Mucosa of descending colon (tissue), 3 donors: ENCODE results near the gene ARF1. TPM values are rescaled to one million over a fixed set of nuclear protein-coding genes. Genes with fewer than 3 reads are reported as not detected.

Source experiments
- ATAC-seq: fragments of 200-7000 bp; cut with Tn5 transposase; one replicate; pipeline ENCODE4 v1.9.1; 2020; ENCODE audit warnings: mild to moderate bottlenecking, moderate library complexity
- DNase-seq, 3 donors: peaks; one replicate each; pipeline ENCODE4 v3.0.0-alpha.2; 2020
- H3K36me3 ChIP-seq: fragments of 200-600 bp; one replicate; pipeline ENCODE4 v1.8.0; 2021; ENCODE audit warnings: low read depth, mild to moderate bottlenecking
- H3K4me1 ChIP-seq: fragments of 200-600 bp; one replicate; pipeline ENCODE4 v1.8.0; 2021; ENCODE audit warnings: low read depth, mild to moderate bottlenecking
- H3K4me3 ChIP-seq: fragments of 200-600 bp; one replicate; pipeline ENCODE4 v1.8.0; 2021; ENCODE audit warnings: mild to moderate bottlenecking
- H3K9me3 ChIP-seq: fragments of 200-600 bp; one replicate; pipeline ENCODE4 v1.8.0; 2021; ENCODE audit warnings: mild to moderate bottlenecking
- CTCF ChIP-seq: fragments of 200-600 bp; IDR thresholded peaks from one replicate; pipeline ENCODE4 v1.8.0; 2022; ENCODE audit warnings: antibody characterized with exemption, mild to moderate bottlenecking
- intact Hi-C, 2 donors: fragments of 100-400 bp; cut with DNase I in 1 of 2; cut with micrococcal nuclease in 1 of 2; formaldehyde crosslinking; loops; one replicate each; pipeline versions ENCODE4 v1.11.0 to v1.11.1; 2022; cut with DNase I, micrococcal nuclease
- total RNA-seq, 3 donors: library from RNA; stranded (reverse); fragmentation: NEBNext Ultra II Directional in 2 of 3; extraction: Animal tissue kit (Norgen Biotek cat#: 25700) in 2 of 3; gene quantifications; one replicate each; pipeline versions ENCODE4 v1.2.1 to v1.2.4, GENCODE V29; 2021 to 2023
- donor health status: DM: no; HTN: no; CAD: no; lungs with moderate emphysema.
- donor health status: DM: no; HTN: no; CAD: no.
- donor health status: DM: no; HTN: yes; CAD: no.

Gene ARF1
- total RNA-seq, 3 donors from 2014 or later: 339 to 490 (median 479) TPM

- peak in 1 of 3 donors; percentile 21 for DNase-seq
- Histone ChIP-seq H3K36me3 (no peaks in the 10 kb centered on the region), H3K4me1 (peaks cover 17% of the 10 kb centered on the region), H3K9me3 (no peaks in the 10 kb centered on the region), H3K4me3 (no peak overlapping the region)
- TF ChIP-seq CTCF: no peak
- intact Hi-C loops: no loop called here
- no peak for ATAC-seq
Observed at GRCh38 chr1:228058172-228058948, 24.1 kb upstream of the ARF1 start.

- H3K4me1 ChIP-seq: peaks cover 17% of the 10 kb centered on the region
- H3K9me3 ChIP-seq: no peaks in the 10 kb centered on the region
- ATAC-seq (peak; percentile 40), DNase-seq (no peak)
- TF ChIP-seq CTCF: no peak
- intact Hi-C loops: no loop called here
- H3K4me3 ChIP-seq: no peak overlapping the region
- no peaks in the 10 kb centered on the region for H3K36me3 ChIP-seq
Observed at GRCh38 chr1:228058949-228059633, 23.4 kb upstream of the ARF1 start.

- intact Hi-C loops: no loop called here
- peak; percentile 98 to 100 (median 99) for DNase-seq
- Histone ChIP-seq H3K4me3 (no peak overlapping the region), H3K4me1 (peaks cover 17% of the 10 kb centered on the region), H3K36me3 (no peaks in the 10 kb centered on the region), H3K9me3 (no peaks in the 10 kb centered on the region)
- ATAC-seq: peak; percentile 90
- TF ChIP-seq CTCF: no peak
Observed at GRCh38 chr1:228059634-228060457, 22.7 kb upstream of the ARF1 start.

- no peaks in the 10 kb centered on the region for H3K36me3 ChIP-seq
- DNase-seq (peak; percentile 50 to 76 (median 64)), ATAC-seq (peak; percentile 37)
- no peaks in the 10 kb centered on the region for H3K9me3 ChIP-seq
- intact Hi-C loops: no loop called here
- H3K4me3 ChIP-seq: no peak overlapping the region
- H3K4me1 ChIP-seq: peaks cover 17% of the 10 kb centered on the region
- TF ChIP-seq CTCF: no peak
Observed at GRCh38 chr1:228060458-228061190, 21.9 kb upstream of the ARF1 start.

GRCh38 chr1:228061411-228062084, 21.0 kb upstream of the ARF1 start:
- DNase-seq: peak in 2 of 3 donors; percentile 26 to 41
- no peak for TF ChIP-seq CTCF
- Histone ChIP-seq H3K9me3 (no peaks in the 10 kb centered on the region), H3K4me1 (peaks cover 17% of the 10 kb centered on the region), H3K4me3 (no peak overlapping the region), H3K36me3 (no peaks in the 10 kb centered on the region)
- intact Hi-C loops: no loop called here
- ATAC-seq: no peak
